Heart left ventricle (tissue), 13 donors: ENCODE data around the gene RSPH1.

Source experiments
- CTCF ChIP-seq, 12 donors: fragments of 200-600 bp; sonication (generic) in 4 of 12; IDR thresholded peaks; one replicate each; pipeline versions ENCODE4 v1.5.0 to v1.8.0; 2018 to 2022; ENCODE audit warnings: antibody characterized with exemption in 12 of 12, mild to moderate bottlenecking in 5 of 12
- POLR2A ChIP-seq, 2 donors: fragments of 450-650 bp; IDR thresholded peaks; one replicate each; pipeline ENCODE4 v1.6.1; 2017; ENCODE audit warnings: antibody characterized with exemption in 2 of 2, mild to moderate bottlenecking in 2 of 2, moderate library complexity in 2 of 2
- donor health status: ischemic (EF 13 %, LVEDD 7.1; RV severe dilation, severe dysfunction).
- donor health status: DM: no; HTN: yes; CAD: no.
- donor health status: DM: no; HTN: no; CAD: no.
- donor health status: ischemic (EF 25% LVEDD 6.9; RV normal size, moderate dysfunction).
- donor health status: ischemic (EF 25% LVEDD 5.7; RV mildly dilated, moderate dysfunction).
- donor health status: ischemic (EF 35%, LVEDD 5.7; RV mildly dilated, moderate dysfunction).
- donor health status: nonischemic (EF 11% LVEDD 7.7; RV severe dilation, severe dysfunction).
- donor health status: DM: yes; HTN: yes; CAD: no.
- donor health status: PGD.
- donor health status: ischemic (EF 29% LVEDD 5.4; RV normal size, mild dysfunction).
- donor health status: nonischemic (EF 23%, LVEDD 6.1; RV moderate dilation, normal function).

GRCh38 chr21:42525676-42526378 lies 29.8 kb upstream of the RSPH1 start:
- TF ChIP-seq CTCF (IDR thresholded peaks at IDR 0.05), result no peak
- TF ChIP-seq POLR2A (IDR thresholded peaks at IDR 0.05), result no peak
